K562 (cell line): Measurements from ENCODE around the gene UCKL1. TPM values are rescaled to one million over a fixed set of nuclear protein-coding genes. Genes with fewer than 3 reads are reported as not detected.

Source experiments
- ATF1 ChIP-seq, 2 experiments: fragments of 450-650 bp in 1 of 2; IDR thresholded peaks; 2 replicates each; pipeline ENCODE4 v1.6.1; 2016; ENCODE audit warnings: missing compliant biosample characterization in 1 of 2, missing genetic modification characterization in 1 of 2
- IFI16 ChIP-seq: fragments of 250-450 bp; sonication (Bioruptor Pico); IDR thresholded peaks from 2 replicates; pipeline ENCODE4 v2.1.2; 2022; ENCODE audit warnings: mild to moderate bottlenecking, inconsistent platforms
- PHF20 ChIP-seq: fragments of 450-650 bp; IDR thresholded peaks from 2 replicates; pipeline ENCODE4 v1.6.1; 2018; ENCODE audit not compliant: partially characterized antibody
- POLR2A ChIP-seq: fragments of 450-650 bp; conservative IDR thresholded peaks from 2 replicates; pipeline ENCODE4 v1.6.1; 2016
- SIN3A ChIP-seq, 2 experiments: fragments of 150-350 bp in 1 of 2; IDR thresholded peaks; 2 replicates each; pipeline ENCODE4 v1.6.1; 2011 to 2016; ENCODE audit warnings: borderline replicate concordance in 2 of 2, low read depth in 2 of 2, low read length in 2 of 2, mild to moderate bottlenecking in 2 of 2, moderate library complexity in 2 of 2; ENCODE audit not compliant: control insufficient read depth in 1 of 2
- SP1 ChIP-seq: sonication (generic); formaldehyde crosslinking; IDR thresholded peaks from 2 replicates; pipeline ENCODE4 v1.8.1; 2022; ENCODE audit warnings: mild to moderate bottlenecking, missing genetic modification reagents
- SUPT5H ChIP-seq: fragments of 450-650 bp; IDR thresholded peaks from 2 replicates; pipeline ENCODE4 v1.6.1; 2016
- polyA plus RNA-seq, 8 experiments: library from polyadenylated mRNA; depleted of rRNA in 4 of 8; stranded (reverse) in 5 of 8; unstranded in 3 of 8; fragments of >200 nt; fragmentation: Nextera tagmentation in 2 of 8; fragmentation: Illumina TruSeq in 1 of 8; extraction: Ambion mirVana in 2 of 8; extraction: Trizol in 1 of 8; gene quantifications; 2 replicates each; pipeline versions ENCODE4 v1.2.1 to v1.2.3, GENCODE V29; 2011 to 2014; ENCODE audit warnings: inconsistent platforms in 1 of 8, missing spikeins in 1 of 8
- total RNA-seq, 7 experiments: library from RNA; depleted of rRNA in 6 of 7; stranded (reverse); fragments of >200 nt in 6 of 7; fragmentation: Illumina TruSeq in 2 of 7; extraction: Trizol in 2 of 7; gene quantifications; 2 replicates each; pipeline versions ENCODE4 v1.2.1 to v1.2.3, GENCODE V29; 2011 to 2021; ENCODE audit warnings: low replicate concordance in 1 of 7
- TF ChIP-seq, protein P1 (sequence below): fragments of 250-450 bp; sonication (Bioruptor Pico); IDR thresholded peaks from 2 replicates; pipeline ENCODE4 v1.5.0; 2022; ENCODE audit warnings: mild to moderate bottlenecking
- TF ChIP-seq, protein P2 (sequence below): fragments of 250-450 bp; sonication (Bioruptor Pico); IDR thresholded peaks from 2 replicates; pipeline ENCODE4 v1.5.0; 2021; ENCODE audit warnings: mild to moderate bottlenecking, moderate library complexity

Gene UCKL1
- total and polyA plus RNA-seq, 9 of the 15 experiments (the other 6 are each of a cell fraction or from before 2014, with no cell fraction given): 3.1 to 52.8 (median 24.2) TPM

DNA sequence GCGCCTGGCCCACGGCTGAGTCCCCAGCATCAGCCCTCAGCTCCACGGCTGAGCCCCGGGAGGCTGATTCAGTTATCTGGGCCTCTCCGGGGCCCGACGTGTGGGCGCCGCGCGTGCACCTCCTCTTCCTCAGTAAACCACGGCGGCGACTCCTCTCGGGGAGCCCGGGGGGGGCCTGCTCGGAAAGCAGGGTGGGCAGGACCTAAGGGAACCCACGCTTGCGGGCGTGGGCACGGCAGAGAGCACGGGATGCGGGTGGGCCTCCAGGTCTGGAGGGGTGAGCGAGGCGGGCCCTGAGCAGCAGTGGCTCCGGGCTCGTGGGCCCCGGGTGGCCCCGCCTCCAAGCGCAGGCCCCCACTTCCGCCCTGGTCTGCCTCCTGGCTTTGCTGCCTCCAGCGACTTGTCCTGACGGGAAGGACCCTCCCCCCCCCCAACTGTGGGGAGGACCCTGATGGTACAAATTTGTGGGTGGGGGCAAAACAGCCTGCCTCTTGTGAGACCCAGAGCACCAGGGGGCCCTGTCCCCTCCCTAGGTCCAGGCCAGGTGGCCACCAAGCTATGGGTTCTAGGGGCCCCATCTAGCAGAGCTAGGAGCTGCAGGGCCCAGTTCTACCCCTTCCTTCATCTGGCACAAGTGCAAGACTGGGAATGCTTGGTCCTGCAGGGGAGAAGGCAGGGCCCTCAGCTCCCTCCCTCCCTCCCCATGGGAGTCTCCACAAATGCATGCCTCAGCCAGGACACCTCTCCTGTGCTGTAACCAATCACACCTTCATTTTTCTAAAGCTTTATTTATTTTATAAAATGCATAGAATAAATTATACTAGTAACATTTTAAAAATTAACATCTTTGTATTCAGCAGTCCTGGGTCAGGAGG is 16.9 kb downstream of the UCKL1 start (continued):
- 0 out of 2 replicates have a peak, but pooled peaks have one; percentile 12 for TF ChIP-seq SP1
- TF ChIP-seq, protein P1, sequence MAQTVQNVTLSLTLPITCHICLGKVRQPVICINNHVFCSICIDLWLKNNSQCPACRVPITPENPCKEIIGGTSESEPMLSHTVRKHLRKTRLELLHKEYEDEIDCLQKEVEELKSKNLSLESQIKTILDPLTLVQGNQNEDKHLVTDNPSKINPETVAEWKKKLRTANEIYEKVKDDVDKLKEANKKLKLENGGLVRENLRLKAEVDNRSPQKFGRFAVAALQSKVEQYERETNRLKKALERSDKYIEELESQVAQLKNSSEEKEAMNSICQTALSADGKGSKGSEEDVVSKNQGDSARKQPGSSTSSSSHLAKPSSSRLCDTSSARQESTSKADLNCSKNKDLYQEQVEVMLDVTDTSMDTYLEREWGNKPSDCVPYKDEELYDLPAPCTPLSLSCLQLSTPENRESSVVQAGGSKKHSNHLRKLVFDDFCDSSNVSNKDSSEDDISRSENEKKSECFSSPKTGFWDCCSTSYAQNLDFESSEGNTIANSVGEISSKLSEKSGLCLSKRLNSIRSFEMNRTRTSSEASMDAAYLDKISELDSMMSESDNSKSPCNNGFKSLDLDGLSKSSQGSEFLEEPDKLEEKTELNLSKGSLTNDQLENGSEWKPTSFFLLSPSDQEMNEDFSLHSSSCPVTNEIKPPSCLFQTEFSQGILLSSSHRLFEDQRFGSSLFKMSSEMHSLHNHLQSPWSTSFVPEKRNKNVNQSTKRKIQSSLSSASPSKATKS (CRISPR knock-in tag): no peak
- 0 out of 4 replicates have a peak, but pooled peaks of 1 of the 2 experiments have one; percentile 33 for TF ChIP-seq SIN3A (IDR thresholded peaks at IDR 0.05; ENCODE audit: borderline replicate concordance in 2 of 2, control insufficient read depth in 1 of 2, low read depth in 2 of 2, low read length in 2 of 2)
- TF ChIP-seq IFI16 (CRISPR knock-in tag): no peak
- no peak for TF ChIP-seq ATF1 (CRISPR knock-in tag; IDR thresholded peaks at IDR 0.05)
- TF ChIP-seq ATF1 (tag; IDR thresholded peaks at IDR 0.05): no peak
- TF ChIP-seq, protein P2, sequence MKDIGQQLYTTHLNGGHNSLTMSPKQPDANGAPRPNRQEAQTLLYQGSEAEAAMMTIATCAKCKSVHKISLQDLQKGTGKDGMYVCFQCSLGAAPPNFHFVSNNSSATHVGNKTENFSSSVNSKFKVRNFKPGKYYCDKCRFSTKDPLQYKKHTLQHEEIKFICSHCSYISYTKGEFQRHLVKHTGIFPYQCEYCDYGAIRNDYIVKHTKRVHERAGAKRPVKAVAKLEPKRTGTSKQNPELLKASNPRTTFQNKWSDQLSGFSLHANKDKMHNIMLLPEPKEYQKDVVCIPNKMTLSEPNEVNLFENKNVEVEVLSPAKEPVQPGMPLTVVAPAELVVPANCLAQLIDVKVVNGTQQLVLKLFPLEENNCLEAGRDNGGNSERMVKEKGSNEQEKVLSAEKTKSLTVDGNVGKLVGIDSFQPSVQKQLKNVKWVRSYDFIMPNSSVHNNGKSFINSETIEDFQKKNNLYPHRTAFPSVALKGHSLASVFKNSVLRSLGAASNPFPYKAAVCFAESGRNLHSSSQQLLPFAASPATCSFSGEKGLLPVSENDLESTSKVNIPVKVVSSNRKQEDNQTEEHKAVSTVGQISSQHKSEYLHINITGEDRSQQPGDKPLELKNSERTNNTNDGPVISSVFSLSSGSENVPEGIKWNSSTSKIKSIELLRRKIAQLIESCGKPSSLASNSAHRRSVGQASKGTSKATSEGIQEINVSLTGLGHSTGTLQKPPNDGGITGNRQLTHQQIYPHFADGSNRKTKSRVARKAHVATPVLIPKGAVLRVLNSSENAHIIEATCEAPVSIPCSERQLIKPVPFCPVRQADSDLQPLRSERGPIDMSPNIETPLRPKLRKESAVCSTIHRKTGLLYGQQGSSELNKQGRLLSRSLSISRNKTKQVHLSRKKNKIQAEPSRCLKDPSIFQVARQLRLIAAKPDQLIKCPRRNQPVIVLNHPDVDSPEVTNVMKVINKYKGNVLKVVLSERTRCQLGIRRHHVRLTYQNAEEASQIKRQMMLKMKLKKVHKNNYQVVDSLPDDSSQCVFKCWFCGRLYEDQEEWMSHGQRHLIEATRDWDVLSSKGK (CRISPR knock-in tag): no peak
- 0 out of 2 replicates have a peak, but pooled peaks have one; percentile 27 for TF ChIP-seq POLR2A
- TF ChIP-seq SUPT5H: no peak
- TF ChIP-seq PHF20: no peak
- TF ChIP-seq, all 486 proteins: peak for 6
